ENCODE measurements around the gene SLC26A1. TPM values are rescaled to one million over a fixed set of nuclear protein-coding genes. Genes with fewer than 3 reads are reported as not detected.
A peak's percentile ranks its signal among the peaks of the same experiment; 100 is the strongest.

SLC26A1 gene
- total and polyA plus RNA-seq, 2 of the 13 experiments (the other 11 are each of a cell fraction or from before 2014, with no cell fraction given), result 5.4 to 22.9 TPM

DNA sequence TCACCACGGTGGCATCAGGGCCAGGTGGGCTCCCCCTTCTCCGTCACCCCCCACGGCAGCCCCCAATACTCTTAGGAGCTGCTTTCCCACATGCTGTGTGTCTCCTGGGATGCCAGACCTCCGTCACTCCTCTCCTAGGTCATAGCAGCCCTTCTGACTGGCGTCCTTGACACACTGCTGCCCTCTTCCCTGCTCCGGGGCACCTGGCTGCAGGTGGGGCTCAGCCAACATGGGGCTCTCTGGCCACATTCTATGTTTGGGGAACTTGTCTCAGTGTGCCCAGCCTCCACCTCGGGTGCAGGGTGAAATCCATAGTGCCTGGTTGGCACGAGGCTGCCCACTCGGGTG is 47.1 kb downstream of the SLC26A1 start:
- no peaks in the 10 kb centered on the region for H3K27me3 ChIP-seq (ENCODE audit: control insufficient read depth in 1 of 2, insufficient read depth in 2 of 2, low read length in 2 of 2)
- no peaks in the 10 kb centered on the region for H3K36me3 ChIP-seq (replicated peaks in 1 of 2; ENCODE audit: control insufficient read depth in 1 of 2, insufficient read depth in 2 of 2, low read length in 2 of 2)
- H4K20me1 ChIP-seq (ENCODE audit: insufficient read depth, low read length), result no peaks in the 10 kb centered on the region
- DNase-seq (ENCODE audit: low spot score) (no peak), FAIRE-seq (no peak), ATAC-seq (no peak)
- ChIA-PET CTCF (ENCODE audit: low intra/inter-chr PET ratio, low total read pairs) (no interaction called here), POLR2A (interaction anchor here (1.2 kb wide), 1 partner anchor 14 kb away, joined by 3 read pairs; the partner anchor contains the start of genes GAK and TMEM175)
- H3K4me3 ChIP-seq (replicated peaks in 1 of 3; ENCODE audit: insufficient read depth in 1 of 3, low read depth in 2 of 3, low read length in 3 of 3), result peak overlapping the region in 1 of 3 experiments; percentile 68; a peak in 1 of 6 replicates
- no peaks in the 10 kb centered on the region for H3K79me2 ChIP-seq (ENCODE audit: insufficient read depth, low read length)
- TF ChIP-seq SP140L (CRISPR knock-in tag; IDR thresholded peaks at IDR 0.05; ENCODE audit: borderline replicate concordance) (no peak), DNMT3B (CRISPR knock-in tag; conservative IDR thresholded peaks at IDR 0.05) (no peak)
- TF ChIP-seq, protein P1, sequence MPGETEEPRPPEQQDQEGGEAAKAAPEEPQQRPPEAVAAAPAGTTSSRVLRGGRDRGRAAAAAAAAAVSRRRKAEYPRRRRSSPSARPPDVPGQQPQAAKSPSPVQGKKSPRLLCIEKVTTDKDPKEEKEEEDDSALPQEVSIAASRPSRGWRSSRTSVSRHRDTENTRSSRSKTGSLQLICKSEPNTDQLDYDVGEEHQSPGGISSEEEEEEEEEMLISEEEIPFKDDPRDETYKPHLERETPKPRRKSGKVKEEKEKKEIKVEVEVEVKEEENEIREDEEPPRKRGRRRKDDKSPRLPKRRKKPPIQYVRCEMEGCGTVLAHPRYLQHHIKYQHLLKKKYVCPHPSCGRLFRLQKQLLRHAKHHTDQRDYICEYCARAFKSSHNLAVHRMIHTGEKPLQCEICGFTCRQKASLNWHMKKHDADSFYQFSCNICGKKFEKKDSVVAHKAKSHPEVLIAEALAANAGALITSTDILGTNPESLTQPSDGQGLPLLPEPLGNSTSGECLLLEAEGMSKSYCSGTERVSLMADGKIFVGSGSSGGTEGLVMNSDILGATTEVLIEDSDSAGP (CRISPR knock-in tag; IDR thresholded peaks at IDR 0.05; ENCODE audit: borderline replicate concordance), result peak; percentile 23; the same call in 1 of the 2 replicates
- TF ChIP-seq, protein P2, sequence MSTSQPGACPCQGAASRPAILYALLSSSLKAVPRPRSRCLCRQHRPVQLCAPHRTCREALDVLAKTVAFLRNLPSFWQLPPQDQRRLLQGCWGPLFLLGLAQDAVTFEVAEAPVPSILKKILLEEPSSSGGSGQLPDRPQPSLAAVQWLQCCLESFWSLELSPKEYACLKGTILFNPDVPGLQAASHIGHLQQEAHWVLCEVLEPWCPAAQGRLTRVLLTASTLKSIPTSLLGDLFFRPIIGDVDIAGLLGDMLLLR (CRISPR knock-in tag; IDR thresholded peaks at IDR 0.05), result no peak
- H2AFZ ChIP-seq (ENCODE audit: low read length), result no peak overlapping the region
- H3K9ac ChIP-seq (ENCODE audit: insufficient read depth, low read depth, low read length), result no peak overlapping the region
- H3K4me2 ChIP-seq (ENCODE audit: low read depth, low read length), result peak overlapping the region; percentile 83
- no TSS peak for BruUV-seq (replicated peaks)
- 44% methylated on average over 6 of the region's 9 CpGs for WGBS (ENCODE audit: low lambda C conversion rate)
- in situ Hi-C loops (cut with HindIII; ENCODE audit: extremely low pct_ligation_motif_present, low pct_unique_long_range_greater_than_20kb) (no loop called here), intact Hi-C loops (cut with micrococcal nuclease; ENCODE audit: unreplicated experiment) (no loop called here)
- H3K27ac ChIP-seq (ENCODE audit: extremely low read length, insufficient read depth, low read length), result no peak overlapping the region
- peaks cover 31% of the 10 kb centered on the region for H3K4me1 ChIP-seq (ENCODE audit: insufficient read depth, low read length)
- H3K9me3 ChIP-seq (ENCODE audit: low read length), result no peaks in the 10 kb centered on the region

Data from HepG2 (cell line).